ENCODE measurements around the gene IFNL2. TPM values are rescaled to one million over a fixed set of nuclear protein-coding genes. Genes with fewer than 3 reads are reported as not detected.
"Not testable (repeated sequence)": the region's sequence is repeated elsewhere in the genome, so short reads cannot be mapped to it uniquely, and the experiment has no call there.

The IFNL2 gene
- polyA plus RNA-seq (2013) = not detected

DNA sequence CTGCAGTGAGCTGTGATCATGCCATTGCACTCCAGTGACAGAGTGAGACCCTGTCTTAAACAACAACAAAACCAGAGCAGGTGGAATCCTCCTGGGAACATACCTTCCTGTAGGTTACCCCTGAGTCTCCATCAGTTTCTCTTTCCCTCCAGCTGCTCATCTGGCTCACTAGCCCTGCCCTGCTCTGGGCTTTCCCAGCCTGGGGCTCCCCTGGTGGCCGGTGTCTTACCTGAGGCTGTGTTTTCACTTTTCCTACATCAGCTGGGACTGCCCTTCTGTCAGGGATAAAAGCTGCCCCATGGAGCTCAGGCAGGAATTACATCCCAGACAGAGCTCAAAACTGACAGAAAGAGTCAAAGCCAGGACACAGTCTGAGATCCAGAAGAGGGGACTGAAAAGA is at the start of gene IFNL2:
Gene IFNL2 (plus strand): TSS at position 312 of the 400 bp plus-strand sequence. CDS start 173 bp downstream, outside the sequence.
- POLR2A ChIA-PET = interaction anchor here (0.7 kb wide), 1 partner anchor 12 kb away, joined by 6 read pairs; no protein-coding TSS in a partner anchor
- no CpG with 5 or more reads among the region's 1 CpG for WGBS (ENCODE audit: insufficient coverage)
- DNase-seq; H3K36me3 ChIP-seq (ENCODE audit: control insufficient read depth in 4 of 4, insufficient read depth in 4 of 4, low read length in 3 of 4); CTCF ChIA-PET; H3K9me3 ChIP-seq (ENCODE audit: control extremely low read depth in 1 of 5, control insufficient read depth in 4 of 5, insufficient read depth in 2 of 5, low read depth in 1 of 5, low read length in 4 of 5); H3K27ac ChIP-seq (ENCODE audit: insufficient read depth in 1 of 2, low read depth in 1 of 2, low read length in 2 of 2, poor library complexity in 1 of 2, severe bottlenecking in 2 of 2); H3K4me3 ChIP-seq (ENCODE audit: control insufficient read depth in 1 of 7, extremely low read depth in 1 of 7, insufficient read depth in 4 of 7, low read depth in 2 of 7, low read length in 6 of 7): not testable (repeated sequence)
- H3K4me1 ChIP-seq (ENCODE audit: control extremely low read depth in 1 of 4, control insufficient read depth in 4 of 4, insufficient read depth in 4 of 4, low read length in 3 of 4) = peaks cover 0 to 23% (median 18%) of the 10 kb centered on the region in 4 experiments
- H3K27me3 ChIP-seq (replicated peaks in 2 of 5; ENCODE audit: control insufficient read depth in 4 of 5, insufficient read depth in 5 of 5, low read length in 4 of 5) = peaks cover under 1 to 27% (median 12%) of the 10 kb centered on the region in 5 experiments

DNA sequence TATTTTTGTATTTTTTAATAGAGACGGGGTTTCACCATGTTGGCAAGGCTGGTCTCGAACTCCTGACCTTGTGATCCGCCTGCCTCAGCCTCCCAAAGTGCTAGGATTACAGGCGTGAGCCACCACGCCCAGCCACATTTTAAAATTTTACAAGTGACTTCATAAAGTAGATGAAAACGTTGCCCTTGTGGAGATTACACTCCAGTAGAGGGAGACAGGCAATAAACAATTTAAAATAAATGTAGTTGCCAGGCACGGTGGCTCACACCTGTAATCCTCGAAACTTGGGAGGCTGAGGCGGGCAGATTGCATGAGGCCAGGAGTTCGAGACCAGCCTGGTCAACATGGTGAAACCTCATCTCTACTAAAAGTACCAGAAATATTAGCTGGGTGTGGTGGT is 49.1 kb upstream of the IFNL2 start:
- H3K36me3 ChIP-seq (ENCODE audit: control insufficient read depth in 4 of 4, insufficient read depth in 4 of 4, low read length in 3 of 4); POLR2A ChIA-PET; H3K27me3 ChIP-seq (replicated peaks in 2 of 5; ENCODE audit: control insufficient read depth in 4 of 5, insufficient read depth in 5 of 5, low read length in 4 of 5); H3K4me3 ChIP-seq (ENCODE audit: control insufficient read depth in 1 of 7, extremely low read depth in 1 of 7, insufficient read depth in 4 of 7, low read depth in 2 of 7, low read length in 6 of 7); H3K4me1 ChIP-seq (ENCODE audit: control extremely low read depth in 1 of 4, control insufficient read depth in 4 of 4, insufficient read depth in 4 of 4, low read length in 3 of 4); H3K9me3 ChIP-seq (ENCODE audit: control extremely low read depth in 1 of 5, control insufficient read depth in 4 of 5, insufficient read depth in 2 of 5, low read depth in 1 of 5, low read length in 4 of 5); H3K27ac ChIP-seq (ENCODE audit: insufficient read depth in 1 of 2, low read depth in 1 of 2, low read length in 2 of 2, poor library complexity in 1 of 2, severe bottlenecking in 2 of 2): not testable (repeated sequence)
- WGBS (ENCODE audit: insufficient coverage) = 68% methylated on average over 6 of the region's 10 CpGs
- CTCF ChIA-PET = interaction anchor here (0.8 kb wide), 1 partner anchor 278 kb away, joined by 3 read pairs; no protein-coding TSS in a partner anchor
- peak in 1 of 3 donors; percentile 17 for DNase-seq

DNA sequence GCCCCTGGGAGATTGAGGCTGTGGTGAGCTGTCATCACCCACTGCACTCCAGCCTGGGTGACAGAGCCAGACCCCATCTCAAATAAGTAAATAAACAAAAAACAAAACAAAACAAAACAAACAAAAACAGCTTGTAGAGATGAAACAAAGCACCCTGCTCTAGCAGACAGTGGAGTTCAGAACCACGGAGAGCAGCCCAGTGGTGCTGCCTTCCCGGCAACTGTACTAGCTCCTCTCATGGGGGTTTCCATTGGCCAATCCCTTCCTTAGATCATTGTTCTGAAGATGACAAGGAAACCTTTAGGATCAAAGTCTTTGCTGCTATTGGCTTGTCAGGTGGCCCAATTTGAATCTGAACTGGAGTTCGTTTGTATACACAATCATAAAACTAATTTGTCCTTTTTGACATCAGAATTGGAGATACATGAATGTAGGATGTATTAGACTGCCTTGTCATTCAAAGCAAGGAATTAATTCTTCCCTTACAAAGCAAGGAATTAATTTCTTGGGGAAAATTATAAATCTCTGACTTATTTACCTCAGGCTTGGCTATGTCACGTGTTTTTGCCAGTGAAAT is 44.4 kb upstream of the IFNL2 start:
- WGBS (ENCODE audit: insufficient coverage) = 0% methylated on average over 2 of the region's 4 CpGs
- peak; percentile 29 to 69 (median 67) for DNase-seq
- POLR2A ChIA-PET = no interaction called here

DNA sequence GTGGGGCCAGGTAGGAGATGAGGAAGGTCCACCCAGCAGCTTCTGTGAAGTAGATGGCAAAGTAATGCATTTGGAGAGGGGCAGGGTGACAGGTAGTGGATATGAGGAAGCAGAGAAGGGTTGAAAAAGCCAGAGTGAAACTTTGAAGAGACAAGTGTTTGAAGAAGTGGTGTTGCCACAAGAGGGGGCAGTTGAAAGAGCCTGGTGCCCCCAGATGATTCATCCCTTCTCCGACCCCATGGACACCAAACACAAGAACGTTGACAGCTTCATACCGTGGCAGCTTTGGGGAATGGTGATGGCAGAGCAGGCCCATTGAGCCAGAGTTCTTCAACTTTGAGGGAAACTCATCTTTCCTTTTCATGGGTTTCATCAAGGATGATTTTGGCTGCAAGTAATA is 43.3 kb upstream of the IFNL2 start:
- Histone ChIP-seq H3K27ac (ENCODE audit: insufficient read depth in 1 of 2, low read depth in 1 of 2, low read length in 2 of 2, poor library complexity in 1 of 2, severe bottlenecking in 2 of 2) (no peak overlapping the region), H3K4me3 (ENCODE audit: control insufficient read depth in 1 of 7, extremely low read depth in 1 of 7, insufficient read depth in 4 of 7, low read depth in 2 of 7, low read length in 6 of 7) (no peak overlapping the region), H3K4me1 (ENCODE audit: control extremely low read depth in 1 of 4, control insufficient read depth in 4 of 4, insufficient read depth in 4 of 4, low read length in 3 of 4) (peaks cover 0 to 7% (median 0%) of the 10 kb centered on the region in 4 experiments), H3K9me3 (ENCODE audit: control extremely low read depth in 1 of 5, control insufficient read depth in 4 of 5, insufficient read depth in 2 of 5, low read depth in 1 of 5, low read length in 4 of 5) (no peaks in the 10 kb centered on the region), H3K36me3 (ENCODE audit: control insufficient read depth in 4 of 4, insufficient read depth in 4 of 4, low read length in 3 of 4) (no peaks in the 10 kb centered on the region), H3K27me3 (replicated peaks in 2 of 5; ENCODE audit: control insufficient read depth in 4 of 5, insufficient read depth in 5 of 5, low read length in 4 of 5) (no peaks in the 10 kb centered on the region)
- DNase-seq = peak; percentile 66 to 85 (median 84)
- ChIA-PET CTCF (interaction anchor here (2.0 to 5.2 kb wide), 2 partner anchors 13 to 104 kb away, joined by 5 to 39 read pairs; no protein-coding TSS in a partner anchor), POLR2A (no interaction called here)
- 0% methylated on average over 3 of the region's 3 CpGs for WGBS (ENCODE audit: insufficient coverage)

More for the DNA sequence above, 44.4 kb upstream of the IFNL2 start:
- Histone ChIP-seq H3K4me3 (ENCODE audit: control insufficient read depth in 1 of 7, extremely low read depth in 1 of 7, insufficient read depth in 4 of 7, low read depth in 2 of 7, low read length in 6 of 7) (no peak overlapping the region), H3K27me3 (replicated peaks in 2 of 5; ENCODE audit: control insufficient read depth in 4 of 5, insufficient read depth in 5 of 5, low read length in 4 of 5) (peaks cover 0 to 3% (median 0%) of the 10 kb centered on the region in 5 experiments), H3K9me3 (ENCODE audit: control extremely low read depth in 1 of 5, control insufficient read depth in 4 of 5, insufficient read depth in 2 of 5, low read depth in 1 of 5, low read length in 4 of 5) (no peaks in the 10 kb centered on the region), H3K27ac (ENCODE audit: insufficient read depth in 1 of 2, low read depth in 1 of 2, low read length in 2 of 2, poor library complexity in 1 of 2, severe bottlenecking in 2 of 2) (no peak overlapping the region), H3K36me3 (ENCODE audit: control insufficient read depth in 4 of 4, insufficient read depth in 4 of 4, low read length in 3 of 4) (no peaks in the 10 kb centered on the region), H3K4me1 (ENCODE audit: control extremely low read depth in 1 of 4, control insufficient read depth in 4 of 4, insufficient read depth in 4 of 4, low read length in 3 of 4) (peaks cover 0 to 7% (median 0%) of the 10 kb centered on the region in 4 experiments)
- CTCF ChIA-PET = interaction anchor here (0.7 to 5.2 kb wide), 3 partner anchors 16 to 105 kb away, joined by 3 to 39 read pairs (median 3); no protein-coding TSS in a partner anchor

DNA sequence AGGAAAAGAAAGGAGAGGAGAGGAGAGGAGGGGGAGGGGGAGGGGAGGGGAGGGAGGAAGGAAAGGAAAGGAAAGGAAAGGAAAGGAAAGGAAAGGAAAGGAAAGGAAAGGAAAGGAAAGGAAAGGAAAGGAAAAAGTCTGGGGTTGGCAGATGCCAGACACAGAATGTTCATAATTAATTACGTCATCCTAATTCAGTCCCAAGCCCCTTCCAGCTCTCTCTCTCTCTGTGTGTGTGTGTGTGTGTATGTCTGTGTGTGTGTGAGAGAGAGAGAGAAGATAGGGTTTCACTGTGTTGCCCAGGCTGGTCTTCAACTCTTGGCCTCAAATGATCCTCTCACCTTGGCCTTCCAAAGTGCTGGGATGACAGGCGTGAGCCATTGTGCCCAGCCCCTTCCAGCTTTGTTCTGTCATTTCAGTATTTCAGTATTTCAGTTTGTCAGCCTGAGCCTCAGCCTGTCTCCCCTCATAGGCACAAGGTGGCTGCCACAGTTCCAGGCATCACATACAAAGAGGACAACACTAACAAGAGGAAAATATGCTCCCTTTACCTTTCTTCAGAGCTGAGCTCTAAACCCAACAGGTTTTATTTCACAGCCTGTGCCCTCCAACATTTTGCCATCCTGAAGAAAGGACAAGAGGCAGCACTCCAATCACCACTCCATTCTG is 38.0 kb upstream of the IFNL2 start:
- Histone ChIP-seq H3K36me3 (ENCODE audit: control insufficient read depth in 4 of 4, insufficient read depth in 4 of 4, low read length in 3 of 4) (no peaks in the 10 kb centered on the region), H3K9me3 (ENCODE audit: control extremely low read depth in 1 of 5, control insufficient read depth in 4 of 5, insufficient read depth in 2 of 5, low read depth in 1 of 5, low read length in 4 of 5) (no peaks in the 10 kb centered on the region), H3K27me3 (replicated peaks in 2 of 5; ENCODE audit: control insufficient read depth in 4 of 5, insufficient read depth in 5 of 5, low read length in 4 of 5) (no peaks in the 10 kb centered on the region), H3K4me3 (ENCODE audit: control insufficient read depth in 1 of 7, extremely low read depth in 1 of 7, insufficient read depth in 4 of 7, low read depth in 2 of 7, low read length in 6 of 7) (no peak overlapping the region), H3K4me1 (ENCODE audit: control extremely low read depth in 1 of 4, control insufficient read depth in 4 of 4, insufficient read depth in 4 of 4, low read length in 3 of 4) (no peaks in the 10 kb centered on the region), H3K27ac (ENCODE audit: insufficient read depth in 1 of 2, low read depth in 1 of 2, low read length in 2 of 2, poor library complexity in 1 of 2, severe bottlenecking in 2 of 2) (no peak overlapping the region)
- 91% methylated on average over 1 of the region's 2 CpGs for WGBS (ENCODE audit: insufficient coverage)
- no peak for DNase-seq
- CTCF ChIA-PET = interaction anchor here (1.0 to 1.9 kb wide), 2 partner anchors 10 to 26 kb away, joined by 3 to 7 read pairs; partner anchors contain the start of gene SYCN
- POLR2A ChIA-PET = no interaction called here

DNA sequence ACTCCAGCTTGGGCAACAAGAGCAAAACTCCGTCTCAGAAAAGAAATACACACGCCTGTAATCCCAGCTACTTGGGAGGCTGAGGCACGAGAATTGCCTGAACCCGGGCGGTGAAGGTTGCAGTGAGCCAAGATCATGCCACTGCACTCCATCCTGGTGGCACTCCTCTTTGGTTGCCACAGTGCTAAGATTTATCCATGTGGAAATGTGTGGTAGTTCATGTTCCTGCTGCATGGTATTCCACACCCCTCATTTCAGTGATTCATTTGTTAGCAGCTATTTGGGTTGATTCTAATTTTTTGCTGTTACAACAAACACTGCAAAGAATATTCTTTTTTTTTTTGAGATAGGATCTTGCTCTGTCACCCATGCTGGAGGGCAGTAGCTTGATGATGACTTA is 35.5 kb upstream of the IFNL2 start:
- Histone ChIP-seq H3K27me3 (replicated peaks in 2 of 5; ENCODE audit: control insufficient read depth in 4 of 5, insufficient read depth in 5 of 5, low read length in 4 of 5) (no peaks in the 10 kb centered on the region), H3K4me1 (ENCODE audit: control extremely low read depth in 1 of 4, control insufficient read depth in 4 of 4, insufficient read depth in 4 of 4, low read length in 3 of 4) (peaks cover 0 to 10% (median 4%) of the 10 kb centered on the region in 4 experiments), H3K4me3 (ENCODE audit: control insufficient read depth in 1 of 7, extremely low read depth in 1 of 7, insufficient read depth in 4 of 7, low read depth in 2 of 7, low read length in 6 of 7) (no peak overlapping the region), H3K27ac (ENCODE audit: insufficient read depth in 1 of 2, low read depth in 1 of 2, low read length in 2 of 2, poor library complexity in 1 of 2, severe bottlenecking in 2 of 2) (no peak overlapping the region), H3K9me3 (ENCODE audit: control extremely low read depth in 1 of 5, control insufficient read depth in 4 of 5, insufficient read depth in 2 of 5, low read depth in 1 of 5, low read length in 4 of 5) (no peaks in the 10 kb centered on the region), H3K36me3 (ENCODE audit: control insufficient read depth in 4 of 4, insufficient read depth in 4 of 4, low read length in 3 of 4) (no peaks in the 10 kb centered on the region)
- DNase-seq = no peak
- CTCF ChIA-PET = interaction anchor here (1.0 to 1.4 kb wide), 2 partner anchors 42 to 95 kb away, joined by 3 to 5 read pairs; no protein-coding TSS in a partner anchor
- POLR2A ChIA-PET = no interaction called here
- WGBS (ENCODE audit: insufficient coverage) = 98% methylated on average over 5 of the region's 5 CpGs

DNA sequence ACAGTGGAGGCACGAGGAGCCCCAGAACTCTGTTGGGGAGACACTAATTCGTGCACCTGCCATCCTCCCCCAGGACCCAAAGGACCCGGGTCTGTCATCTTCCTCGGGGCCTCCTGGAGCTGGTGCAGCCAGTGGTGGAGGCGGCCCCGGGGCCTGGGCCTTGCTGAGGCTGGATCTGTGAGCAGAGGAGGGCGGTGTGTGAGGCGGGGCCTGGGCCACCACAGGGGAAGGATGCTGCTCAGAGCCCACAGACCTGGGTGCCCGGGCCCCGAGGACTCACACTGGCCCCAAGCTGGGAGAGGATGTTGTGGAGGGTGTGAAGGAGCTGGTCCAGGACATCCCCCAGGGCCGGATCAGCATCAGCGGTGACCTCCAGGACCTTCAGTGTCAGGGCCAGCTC is 31.7 kb upstream of the IFNL2 start:
- no peaks in the 10 kb centered on the region for H3K9me3 ChIP-seq (ENCODE audit: control extremely low read depth in 1 of 5, control insufficient read depth in 4 of 5, insufficient read depth in 2 of 5, low read depth in 1 of 5, low read length in 4 of 5)
- 77% methylated on average over 6 of the region's 12 CpGs for WGBS (ENCODE audit: insufficient coverage)
- no peak overlapping the region for H3K27ac ChIP-seq (ENCODE audit: insufficient read depth in 1 of 2, low read depth in 1 of 2, low read length in 2 of 2, poor library complexity in 1 of 2, severe bottlenecking in 2 of 2)
- H3K27me3 ChIP-seq (replicated peaks in 2 of 5; ENCODE audit: control insufficient read depth in 4 of 5, insufficient read depth in 5 of 5, low read length in 4 of 5) = no peaks in the 10 kb centered on the region
- no peak for DNase-seq
- ChIA-PET CTCF (interaction anchor here (1.1 kb wide), 1 partner anchor 53 kb away, joined by 3 read pairs; no protein-coding TSS in a partner anchor), POLR2A (no interaction called here)
- no peaks in the 10 kb centered on the region for H3K36me3 ChIP-seq (ENCODE audit: control insufficient read depth in 4 of 4, insufficient read depth in 4 of 4, low read length in 3 of 4)
- H3K4me3 ChIP-seq (ENCODE audit: control insufficient read depth in 1 of 7, extremely low read depth in 1 of 7, insufficient read depth in 4 of 7, low read depth in 2 of 7, low read length in 6 of 7) = no peak overlapping the region
- H3K4me1 ChIP-seq (ENCODE audit: control extremely low read depth in 1 of 4, control insufficient read depth in 4 of 4, insufficient read depth in 4 of 4, low read length in 3 of 4) = peaks cover 0 to 28% (median 16%) of the 10 kb centered on the region in 4 experiments
